ENCODE results near the gene PLA2G12B.

- no peak for TF ChIP-seq POLR2AphosphoS5 (IDR thresholded peaks at IDR 0.05)
- TF ChIP-seq POLR2A (IDR thresholded peaks at IDR 0.05): no peak
- no peak for TF ChIP-seq EP300 (IDR thresholded peaks at IDR 0.05)
- no peak for TF ChIP-seq CTCF (IDR thresholded peaks at IDR 0.05)
Measured at GRCh38 chr10:72953687-72954086, 919 bp downstream of the PLA2G12B start.

Data from upper lobe of left lung (tissue), 4 donors.